ENCODE results near the gene SSMEM1.
"Not testable (repeated sequence)": the region's sequence is repeated elsewhere in the genome, so short reads cannot be mapped to it uniquely, and the experiment has no call there.

The SSMEM1 gene

GRCh38 chr7:130213828-130214227, 6.2 kb downstream of the SSMEM1 start:
- no peak for DNase-seq

GRCh38 chr7:130216025-130216424, 8.4 kb downstream of the SSMEM1 start:
- DNase-seq, result no peak

DNA sequence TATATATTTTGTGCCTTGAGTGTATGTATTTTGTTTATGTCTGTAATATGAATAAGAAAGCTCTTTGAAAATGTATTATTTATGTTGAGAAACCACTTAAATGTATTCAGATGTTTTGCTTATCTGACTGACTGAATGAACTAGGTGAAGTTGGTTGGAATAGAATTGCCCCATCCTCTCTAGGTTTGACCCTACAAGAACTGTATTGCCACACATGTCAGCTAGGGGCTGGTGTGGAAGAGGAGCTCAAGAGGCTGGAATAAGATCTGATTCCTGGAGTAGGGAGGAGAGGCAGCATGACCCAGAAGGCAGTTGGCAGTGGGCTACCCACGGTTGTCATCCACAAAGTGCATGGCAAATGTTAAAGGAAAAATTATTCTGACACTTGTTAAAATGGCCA, 9.1 kb downstream of the SSMEM1 start:
- DNase-seq, result no peak

- no peak for DNase-seq
Observed at GRCh38 chr7:130218806-130219620, 11.4 kb downstream of the SSMEM1 start.

DNA sequence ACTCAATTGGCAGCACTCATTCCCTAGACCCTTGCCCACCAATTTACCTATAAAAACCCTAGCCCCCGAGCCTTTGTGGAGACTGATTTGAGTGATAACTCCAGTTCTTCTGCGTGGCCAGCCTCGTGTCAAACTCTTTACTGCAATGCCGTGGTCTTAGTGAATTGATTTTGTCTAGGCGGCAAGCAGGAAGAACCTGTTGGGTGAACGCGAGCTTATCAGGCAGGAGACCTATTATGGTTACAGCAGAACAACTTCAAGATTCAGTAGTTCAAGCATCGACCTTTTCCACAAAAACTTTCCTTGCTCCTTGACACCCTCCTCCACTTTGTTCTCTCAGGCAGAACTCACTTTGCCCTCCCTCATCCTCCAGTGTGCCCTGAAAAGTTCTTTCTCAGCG, 12.2 kb downstream of the SSMEM1 start:
- no peak for DNase-seq

DNA sequence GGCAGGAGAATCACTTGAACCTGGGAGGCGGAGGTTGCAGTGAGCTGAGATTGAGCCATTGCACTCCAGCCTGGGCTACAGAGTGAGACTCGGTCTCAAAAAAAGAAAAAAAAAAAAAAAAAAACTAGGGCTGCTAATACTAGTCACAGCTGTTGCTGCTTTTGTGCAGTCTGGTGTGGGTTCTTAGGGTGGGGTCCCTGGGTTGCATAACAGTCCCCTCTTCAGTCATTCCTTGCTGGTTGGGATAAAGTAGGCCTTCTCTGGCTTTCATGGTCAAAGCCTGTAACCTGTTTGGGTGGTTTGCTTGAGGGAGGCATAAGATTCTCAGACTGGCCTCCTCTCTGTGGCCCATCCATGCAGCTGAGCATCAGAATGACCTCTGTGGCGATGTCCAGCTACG, 14.1 kb downstream of the SSMEM1 start:
- no peak for DNase-seq

DNA sequence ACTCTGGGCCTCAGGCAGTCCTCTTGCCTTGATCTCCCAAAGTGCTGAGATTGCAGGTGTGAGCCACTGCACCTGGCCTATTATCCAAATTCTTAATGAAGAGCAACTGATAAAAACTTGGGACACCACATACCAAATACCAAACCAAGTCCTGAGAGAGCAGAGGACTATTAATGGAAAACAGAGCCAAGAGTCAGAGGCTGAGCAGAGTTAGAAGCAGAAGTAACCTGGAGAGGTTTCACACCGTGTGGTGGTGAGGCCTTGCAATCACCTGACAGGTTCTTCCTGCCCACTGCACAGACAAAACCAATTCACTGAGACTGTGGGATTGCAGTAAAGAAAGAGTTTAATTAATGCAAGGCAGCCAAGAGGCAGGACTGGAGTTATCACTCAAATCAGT, 16.0 kb downstream of the SSMEM1 start:
- DNase-seq, result no peak

DNA sequence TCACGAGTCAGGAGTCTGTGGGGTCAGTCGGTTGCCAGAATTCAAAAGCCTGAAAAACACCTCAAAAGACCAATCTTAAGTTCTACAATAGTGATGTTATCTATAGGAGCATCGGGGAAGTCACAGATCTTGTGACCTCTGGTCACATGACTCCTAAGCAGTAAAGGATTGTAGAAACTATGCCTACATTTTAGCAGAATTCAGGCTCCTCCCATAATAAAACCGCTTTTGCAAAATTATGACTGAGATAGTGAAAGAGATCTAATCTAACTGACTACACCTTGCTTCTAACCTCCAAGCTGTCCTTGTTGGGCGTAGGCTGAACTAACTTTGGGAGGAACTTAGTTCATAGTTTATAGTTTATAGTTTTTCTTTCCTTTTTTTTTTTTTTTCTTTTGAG, 16.6 kb downstream of the SSMEM1 start:
- DNase-seq, result no peak

GRCh38 chr7:130224923-130225322, 17.3 kb downstream of the SSMEM1 start:
- not testable (repeated sequence) for DNase-seq

DNA sequence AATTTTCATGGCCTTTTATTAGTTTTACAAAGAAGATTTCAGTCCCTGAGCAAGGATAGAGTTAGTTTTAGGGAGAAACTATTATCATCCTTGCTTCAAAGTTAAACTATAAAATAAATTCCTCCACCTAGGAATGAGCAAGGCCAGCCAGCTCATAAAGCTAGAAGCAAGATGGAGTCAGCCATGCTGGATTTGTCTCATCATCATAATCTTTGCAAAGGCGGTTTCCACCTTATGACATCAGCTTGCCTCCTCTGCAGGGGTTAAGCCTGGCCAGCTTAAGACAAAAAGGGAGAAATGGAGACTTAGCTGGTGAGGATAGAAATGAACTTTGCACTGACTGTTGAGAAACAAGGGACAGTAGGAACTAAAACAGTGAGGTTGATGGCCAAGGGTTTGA, 18.7 kb downstream of the SSMEM1 start:
- no peak for DNase-seq

GRCh38 chr7:130227883-130228575, 20.4 kb downstream of the SSMEM1 start:
- DNase-seq, result no peak

- no peak for DNase-seq
Observed at GRCh38 chr7:130228840-130229502, 21.3 kb downstream of the SSMEM1 start.

DNA sequence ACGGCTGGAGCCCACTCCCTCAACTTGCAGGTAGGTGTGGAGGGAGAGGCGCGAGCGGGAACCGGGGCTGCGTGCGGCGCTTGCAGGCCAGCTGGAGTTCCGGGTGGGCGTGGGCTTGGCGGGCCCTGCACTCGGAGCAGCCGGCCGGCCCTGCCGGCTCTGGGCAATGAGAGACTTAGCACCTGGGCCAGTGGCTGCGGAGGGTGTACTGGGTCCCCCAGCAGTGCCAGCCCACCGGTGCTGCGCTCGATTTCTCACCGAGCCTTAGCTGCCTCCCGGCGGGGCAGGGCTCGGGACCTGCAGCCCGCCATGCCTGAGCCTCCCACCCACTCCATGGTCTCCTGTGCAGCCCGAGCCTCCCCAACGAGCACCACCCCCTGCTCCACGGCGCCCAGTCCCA, 22.3 kb downstream of the SSMEM1 start:
- not testable (repeated sequence) for DNase-seq

GRCh38 chr7:130231792-130232191, 24.1 kb downstream of the SSMEM1 start:
- DNase-seq, result no peak

- DNase-seq, result no peak
Observed at GRCh38 chr7:130232209-130232608, 24.5 kb downstream of the SSMEM1 start.

GRCh38 chr7:130234078-130234477, 26.4 kb downstream of the SSMEM1 start:
- DNase-seq, result no peak

DNA sequence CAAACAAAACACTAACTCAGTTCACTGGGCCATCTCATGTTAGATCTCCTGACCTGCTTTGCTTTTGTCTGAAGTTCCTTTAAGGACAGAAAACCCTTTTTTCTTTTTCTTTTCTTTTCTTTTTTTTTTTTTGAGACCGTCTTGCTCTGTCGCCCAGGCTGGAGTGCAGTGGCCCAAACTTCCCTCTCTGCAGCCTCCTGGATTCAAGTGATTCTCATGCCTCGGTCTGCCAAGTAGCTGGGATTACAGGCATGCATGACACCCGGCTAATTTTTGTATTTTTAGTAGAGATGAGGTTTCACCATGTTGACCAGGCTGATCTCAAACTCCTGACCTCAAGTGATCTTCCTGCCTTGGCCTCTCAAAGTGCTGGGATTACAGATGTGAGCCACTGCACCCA, 28.7 kb downstream of the SSMEM1 start:
- not testable (repeated sequence) for DNase-seq

GRCh38 chr7:130240240-130240639, 32.6 kb downstream of the SSMEM1 start:
- no peak for DNase-seq

DNA sequence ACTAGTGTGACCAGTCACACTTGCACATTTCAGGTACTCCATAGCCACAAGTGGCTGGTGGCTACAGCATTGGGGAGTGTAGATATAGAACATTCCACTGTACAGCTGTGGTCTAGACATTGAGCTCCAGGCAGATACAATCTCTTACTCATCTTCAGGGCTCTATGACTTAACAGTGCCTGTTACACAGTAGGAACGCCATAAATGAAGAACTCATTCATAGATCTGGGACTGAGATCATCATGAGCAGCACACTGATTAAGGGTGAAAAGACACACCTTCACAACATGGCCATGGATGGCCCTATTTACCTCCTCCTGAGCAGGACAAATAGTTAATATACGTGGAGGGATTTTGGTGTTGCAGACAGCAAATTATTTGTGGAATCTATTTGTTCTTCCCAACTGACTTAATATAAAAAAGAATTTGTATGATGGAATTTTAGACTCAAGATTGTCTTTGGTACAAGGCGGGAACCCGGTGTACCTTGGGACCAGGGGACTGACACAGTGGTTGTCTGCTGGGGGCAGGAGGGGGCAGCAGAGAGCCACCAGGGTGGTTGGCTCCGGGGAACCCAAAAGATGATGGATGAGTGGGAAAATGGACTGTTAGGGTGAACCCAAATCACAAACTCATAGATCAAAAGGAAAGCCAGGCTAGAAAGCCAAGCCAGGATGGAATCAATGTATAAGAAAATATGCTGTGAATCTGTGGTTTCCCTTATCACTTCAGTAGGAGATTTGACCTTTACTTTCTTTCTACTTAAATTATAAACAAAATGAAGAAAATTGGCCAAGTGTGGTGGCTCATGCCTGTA, 34.7 kb downstream of the SSMEM1 start:
- peak; percentile 37 for DNase-seq

- DNase-seq, result not testable (repeated sequence)
Observed at GRCh38 chr7:130243486-130243885, 35.8 kb downstream of the SSMEM1 start.

DNA sequence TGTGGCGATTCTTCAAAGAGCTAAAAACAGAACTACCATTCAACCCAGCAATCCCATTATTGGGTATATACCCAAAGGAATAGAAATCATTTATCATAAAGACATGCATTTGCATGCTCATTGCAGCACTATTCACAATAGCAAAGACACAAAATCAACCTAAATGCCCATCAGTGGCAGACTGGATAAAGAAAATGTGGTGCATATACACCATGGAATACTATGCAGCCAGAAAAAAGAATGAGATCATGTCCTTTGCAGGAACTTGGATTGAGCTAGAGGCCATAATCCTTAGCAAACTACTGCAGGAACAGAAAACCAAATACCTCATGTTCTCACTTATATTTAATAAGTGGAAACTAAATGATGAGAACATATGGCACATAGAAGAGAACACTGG, 38.8 kb downstream of the SSMEM1 start:
- not testable (repeated sequence) for DNase-seq

DNA sequence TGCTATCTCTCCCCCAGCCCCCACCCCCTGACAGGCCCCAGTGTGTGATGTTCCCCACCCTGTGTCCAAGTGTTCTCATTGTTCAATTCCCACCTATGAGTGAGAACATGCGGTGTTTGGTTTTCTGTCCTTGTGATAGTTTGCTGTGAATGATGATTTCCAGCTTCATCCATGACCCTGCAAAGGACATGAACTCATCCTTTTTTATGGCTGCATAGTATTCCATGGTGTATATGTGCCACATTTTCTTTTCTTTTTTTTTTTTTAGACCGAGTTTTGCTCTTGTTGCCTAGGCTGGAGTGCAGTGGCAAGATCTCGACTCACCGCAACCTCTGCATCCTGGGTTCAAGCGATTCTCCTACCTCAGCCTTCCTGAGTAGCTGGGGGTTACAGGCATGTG, 41.2 kb downstream of the SSMEM1 start:
- DNase-seq, result not testable (repeated sequence)

DNA sequence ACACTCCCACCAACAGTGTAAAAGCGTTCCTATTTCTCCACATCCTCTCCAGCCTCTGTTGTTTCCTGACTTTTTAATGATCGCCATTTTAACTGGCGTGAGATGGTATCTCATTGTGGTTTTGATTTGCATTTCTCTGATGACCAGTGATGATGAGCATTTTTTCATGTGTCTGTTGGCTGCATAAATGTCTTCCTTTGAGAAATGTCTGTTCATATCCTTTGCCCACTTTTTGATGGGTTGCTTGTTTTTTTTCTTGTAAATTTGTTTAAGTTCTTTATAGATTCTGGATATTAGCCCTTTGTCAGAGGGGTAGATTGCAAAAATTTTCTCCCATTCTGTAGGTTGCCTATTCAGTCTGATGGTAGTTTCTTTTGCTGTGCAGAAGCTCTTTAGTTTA, 42.0 kb downstream of the SSMEM1 start:
- DNase-seq, result not testable (repeated sequence)

Data from activated gamma-delta T cell treated with Interleukin-2 at 50 U/mL for 16 hours (primary cell).